ENCODE data around the gene ANKRD1. TPM values are rescaled to one million over a fixed set of nuclear protein-coding genes. Genes with fewer than 3 reads are reported as not detected.

ANKRD1 gene
- total RNA-seq, 8 experiments from 2014 or later = 0.11 to 27.7 (median 0.24) TPM; not detected in 3

Other genes starting within 250 kb of the ANKRD1 start
- gene HTR7, start 63.0 kb downstream of the ANKRD1 start, total RNA-seq = 1 to 10 TPM in 3 of 8 experiments, under 1 TPM in 5; 0.14 to 3.5 (median 0.68) TPM
- 10 to 100 TPM; 28.1 to 50.3 (median 33.3) TPM for gene RPP30, start 49.1 kb downstream of the ANKRD1 start, total RNA-seq